SK-N-SH treated with all-trans-retinoic acid at 6 μM for 48 hours (cell line): ENCODE results near the gene NHP2.

Experiments
- ARNTL ChIP-seq: fragments of 450-650 bp; formaldehyde crosslinking; IDR thresholded peaks from 2 replicates; pipeline ENCODE4 v1.5.0; 2020; ENCODE audit warnings: low read depth, mild to moderate bottlenecking, moderate library complexity, borderline replicate concordance
- CSDC2 ChIP-seq: fragments of 250-450 bp; sonication (Bioruptor Pico); IDR thresholded peaks from 2 replicates; pipeline ENCODE4 v1.5.0; 2020; ENCODE audit warnings: mild to moderate bottlenecking, moderate library complexity
- GLIS3 ChIP-seq: fragments of 250-450 bp; sonication (Bioruptor Pico); IDR thresholded peaks from 2 replicates; pipeline ENCODE4 v1.5.0; 2020; ENCODE audit warnings: mild to moderate bottlenecking, moderate library complexity
- OSR1 ChIP-seq: fragments of 250-450 bp; sonication (Bioruptor Pico); IDR thresholded peaks from 2 replicates; pipeline ENCODE4 v1.8.0; 2022; ENCODE audit warnings: moderate library complexity, mild to moderate bottlenecking, inconsistent platforms
- RARB ChIP-seq: fragments of 250-450 bp; sonication (Bioruptor Pico); IDR thresholded peaks from 2 replicates; pipeline ENCODE4 v1.8.0; 2021; ENCODE audit warnings: mild to moderate bottlenecking, moderate library complexity
- SNAI2 ChIP-seq: fragments of 250-450 bp; sonication (Bioruptor Pico); IDR thresholded peaks from 2 replicates; pipeline ENCODE4 v1.5.0; 2020; ENCODE audit warnings: mild to moderate bottlenecking, moderate library complexity
- TOX ChIP-seq: fragments of 250-450 bp; sonication (Bioruptor Pico); IDR thresholded peaks from 2 replicates; pipeline ENCODE4 v1.8.0; 2021; ENCODE audit warnings: mild to moderate bottlenecking, moderate library complexity, borderline replicate concordance
- ZFP3 ChIP-seq: fragments of 250-450 bp; sonication (Bioruptor Pico); IDR thresholded peaks from 2 replicates; pipeline ENCODE4 v1.5.0; 2020; ENCODE audit warnings: mild to moderate bottlenecking, moderate library complexity
- ZFP30 ChIP-seq: fragments of 450-650 bp; formaldehyde crosslinking; IDR thresholded peaks from 2 replicates; pipeline ENCODE4 v1.5.0; 2022; ENCODE audit warnings: mild to moderate bottlenecking, moderate library complexity
- TF ChIP-seq, protein P1 (sequence below): fragments of 250-450 bp; sonication (Bioruptor Pico); IDR thresholded peaks from 2 replicates; pipeline ENCODE4 v1.5.0; 2020; ENCODE audit warnings: mild to moderate bottlenecking, moderate library complexity
- TF ChIP-seq, protein P2 (sequence below): fragments of 250-450 bp; sonication (Bioruptor Pico); IDR thresholded peaks from 2 replicates; pipeline ENCODE4 v1.5.1; 2020; ENCODE audit warnings: low read depth, mild to moderate bottlenecking, moderate library complexity

DNA sequence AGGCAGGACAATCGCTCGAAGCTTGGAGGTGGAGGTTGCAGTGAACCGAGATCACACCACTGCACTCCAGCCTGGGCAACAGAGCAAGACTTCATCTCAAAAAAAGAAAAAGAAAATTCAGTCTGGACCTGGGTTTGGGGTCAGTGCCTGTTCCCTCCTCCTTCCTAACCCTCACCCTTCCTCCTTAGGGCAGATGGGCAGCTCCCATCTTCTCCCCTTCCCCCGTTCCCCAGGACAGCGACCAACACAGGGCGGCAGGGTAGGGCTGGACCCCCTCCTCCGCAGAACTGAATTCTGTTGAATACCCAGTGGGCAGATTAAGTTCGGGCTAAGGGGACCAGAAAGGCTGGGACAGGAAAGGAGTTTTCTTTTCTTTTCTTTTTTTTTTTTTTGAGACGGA is 24.4 kb downstream of the NHP2 start:
- TF ChIP-seq RARB (no peak), OSR1 (CRISPR knock-in tag) (no peak), SNAI2 (CRISPR knock-in tag) (no peak), ZFP3 (CRISPR knock-in tag) (no peak), ARNTL (CRISPR knock-in tag) (no peak), ZFP30 (CRISPR knock-in tag) (no peak), CSDC2 (CRISPR knock-in tag) (no peak), TOX (CRISPR knock-in tag) (no peak), GLIS3 (CRISPR knock-in tag) (no peak)
- TF ChIP-seq, protein P1, sequence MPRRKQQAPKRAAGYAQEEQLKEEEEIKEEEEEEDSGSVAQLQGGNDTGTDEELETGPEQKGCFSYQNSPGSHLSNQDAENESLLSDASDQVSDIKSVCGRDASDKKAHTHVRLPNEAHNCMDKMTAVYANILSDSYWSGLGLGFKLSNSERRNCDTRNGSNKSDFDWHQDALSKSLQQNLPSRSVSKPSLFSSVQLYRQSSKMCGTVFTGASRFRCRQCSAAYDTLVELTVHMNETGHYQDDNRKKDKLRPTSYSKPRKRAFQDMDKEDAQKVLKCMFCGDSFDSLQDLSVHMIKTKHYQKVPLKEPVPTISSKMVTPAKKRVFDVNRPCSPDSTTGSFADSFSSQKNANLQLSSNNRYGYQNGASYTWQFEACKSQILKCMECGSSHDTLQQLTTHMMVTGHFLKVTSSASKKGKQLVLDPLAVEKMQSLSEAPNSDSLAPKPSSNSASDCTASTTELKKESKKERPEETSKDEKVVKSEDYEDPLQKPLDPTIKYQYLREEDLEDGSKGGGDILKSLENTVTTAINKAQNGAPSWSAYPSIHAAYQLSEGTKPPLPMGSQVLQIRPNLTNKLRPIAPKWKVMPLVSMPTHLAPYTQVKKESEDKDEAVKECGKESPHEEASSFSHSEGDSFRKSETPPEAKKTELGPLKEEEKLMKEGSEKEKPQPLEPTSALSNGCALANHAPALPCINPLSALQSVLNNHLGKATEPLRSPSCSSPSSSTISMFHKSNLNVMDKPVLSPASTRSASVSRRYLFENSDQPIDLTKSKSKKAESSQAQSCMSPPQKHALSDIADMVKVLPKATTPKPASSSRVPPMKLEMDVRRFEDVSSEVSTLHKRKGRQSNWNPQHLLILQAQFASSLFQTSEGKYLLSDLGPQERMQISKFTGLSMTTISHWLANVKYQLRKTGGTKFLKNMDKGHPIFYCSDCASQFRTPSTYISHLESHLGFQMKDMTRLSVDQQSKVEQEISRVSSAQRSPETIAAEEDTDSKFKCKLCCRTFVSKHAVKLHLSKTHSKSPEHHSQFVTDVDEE, result no peak
- TF ChIP-seq, protein P2, sequence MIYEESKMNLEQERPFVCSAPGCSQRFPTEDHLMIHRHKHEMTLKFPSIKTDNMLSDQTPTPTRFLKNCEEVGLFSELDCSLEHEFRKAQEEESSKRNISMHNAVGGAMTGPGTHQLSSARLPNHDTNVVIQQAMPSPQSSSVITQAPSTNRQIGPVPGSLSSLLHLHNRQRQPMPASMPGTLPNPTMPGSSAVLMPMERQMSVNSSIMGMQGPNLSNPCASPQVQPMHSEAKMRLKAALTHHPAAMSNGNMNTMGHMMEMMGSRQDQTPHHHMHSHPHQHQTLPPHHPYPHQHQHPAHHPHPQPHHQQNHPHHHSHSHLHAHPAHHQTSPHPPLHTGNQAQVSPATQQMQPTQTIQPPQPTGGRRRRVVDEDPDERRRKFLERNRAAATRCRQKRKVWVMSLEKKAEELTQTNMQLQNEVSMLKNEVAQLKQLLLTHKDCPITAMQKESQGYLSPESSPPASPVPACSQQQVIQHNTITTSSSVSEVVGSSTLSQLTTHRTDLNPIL (CRISPR knock-in tag), result no peak
